Ramos (cell line): ENCODE data around the gene DYRK4.

Experiments used
- in situ Hi-C: fragments of 300-500 bp; cut with MboI; formaldehyde crosslinking; loops from one replicate; pipeline ENCODE4 v1.14.3; 2022; ENCODE audit warnings: low sequenced_read_pairs; ENCODE audit not compliant: unreplicated experiment

Gene DYRK4

DNA sequence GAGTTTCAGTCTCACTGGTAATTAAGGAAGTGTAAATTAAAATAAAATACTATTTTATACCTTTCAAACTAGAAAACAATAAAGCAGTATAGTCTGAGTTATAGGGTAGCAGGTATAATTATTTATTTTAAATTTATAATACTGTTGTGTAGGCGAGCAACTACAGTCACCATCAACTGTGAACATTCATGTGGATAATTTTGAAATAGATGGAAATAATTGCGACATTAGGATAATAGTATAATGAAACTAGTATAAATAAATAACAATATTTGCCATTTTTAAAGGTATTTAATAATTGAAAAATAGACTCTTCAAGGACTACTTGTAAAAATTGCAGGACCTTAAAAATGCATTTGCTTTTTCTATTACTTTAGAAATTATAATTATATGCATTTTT lies 3.8 kb upstream of the DYRK4 start:
- in situ Hi-C loops = no loop called here

GRCh38 chr12:4563336-4563735 lies 1.3 kb downstream of the DYRK4 start:
- in situ Hi-C loops = no loop called here

- in situ Hi-C loops = no loop called here
Observed at GRCh38 chr12:4564818-4565217, 2.8 kb downstream of the DYRK4 start.

DNA sequence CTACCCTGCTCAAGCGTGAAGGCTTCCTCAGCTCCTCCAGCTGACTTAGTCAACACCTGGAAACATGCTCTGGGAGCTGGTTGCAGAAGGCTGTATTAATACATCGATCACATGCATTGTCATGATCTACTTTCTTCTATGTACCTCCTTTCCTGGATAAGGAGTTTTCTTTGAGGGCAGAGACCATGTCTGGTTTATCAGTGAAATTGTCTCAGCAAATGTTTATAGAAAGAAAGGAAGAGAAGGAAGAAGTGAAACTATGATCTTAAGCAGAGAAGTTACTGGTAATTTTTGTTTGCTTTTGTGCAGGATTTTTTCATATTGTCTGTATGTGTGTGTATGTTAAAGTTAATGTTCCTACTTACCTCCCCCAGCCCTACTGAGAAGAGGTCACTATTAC lies 4.5 kb downstream of the DYRK4 start:
- in situ Hi-C loops = no loop called here

- in situ Hi-C loops = no loop called here
Observed at GRCh38 chr12:4567073-4567881, 5.3 kb downstream of the DYRK4 start.

- in situ Hi-C loops = no loop called here
Observed at GRCh38 chr12:4569261-4569660, 7.3 kb downstream of the DYRK4 start.

- in situ Hi-C loops = no loop called here
Observed at GRCh38 chr12:4572680-4573079, 10.7 kb downstream of the DYRK4 start.

DNA sequence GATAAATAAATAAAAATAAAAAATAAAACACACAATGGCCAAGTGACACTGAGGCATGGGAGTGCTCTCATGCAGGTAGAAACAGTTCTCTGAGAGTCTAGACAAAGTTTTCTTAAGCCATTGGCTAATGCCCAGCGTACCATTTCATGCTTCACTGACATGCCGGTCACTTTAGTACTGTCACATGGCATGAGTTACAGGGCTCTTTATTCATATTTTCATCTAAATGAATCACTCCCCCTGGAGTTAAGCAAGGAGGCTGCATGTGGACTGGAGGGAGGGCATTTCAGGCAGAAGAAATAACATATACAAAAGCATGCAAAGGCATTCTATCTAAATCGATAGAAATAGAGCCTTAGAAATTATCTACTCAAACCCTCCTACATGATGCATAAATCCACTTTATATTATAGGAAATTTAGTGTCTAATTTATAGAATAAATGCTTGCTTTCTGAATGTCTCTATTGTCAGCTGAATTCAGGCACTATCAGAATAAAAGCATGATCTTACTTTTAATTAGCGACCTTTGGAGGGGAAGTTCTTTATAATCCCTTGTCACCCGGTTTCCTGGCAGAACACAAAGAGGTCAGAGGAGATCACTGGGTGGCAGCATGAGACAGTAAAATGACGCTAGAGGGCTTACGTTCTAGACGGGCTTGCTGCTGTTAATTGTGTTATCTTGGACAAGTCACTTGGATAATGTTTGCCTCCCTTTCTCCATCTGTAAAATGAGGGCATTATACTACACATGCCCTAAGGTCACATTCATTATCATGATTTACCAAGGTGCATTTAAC lies 17.5 kb downstream of the DYRK4 start:
- in situ Hi-C loops = no loop called here

- in situ Hi-C loops = no loop called here
Observed at GRCh38 chr12:4580281-4580688, 18.3 kb downstream of the DYRK4 start.

DNA sequence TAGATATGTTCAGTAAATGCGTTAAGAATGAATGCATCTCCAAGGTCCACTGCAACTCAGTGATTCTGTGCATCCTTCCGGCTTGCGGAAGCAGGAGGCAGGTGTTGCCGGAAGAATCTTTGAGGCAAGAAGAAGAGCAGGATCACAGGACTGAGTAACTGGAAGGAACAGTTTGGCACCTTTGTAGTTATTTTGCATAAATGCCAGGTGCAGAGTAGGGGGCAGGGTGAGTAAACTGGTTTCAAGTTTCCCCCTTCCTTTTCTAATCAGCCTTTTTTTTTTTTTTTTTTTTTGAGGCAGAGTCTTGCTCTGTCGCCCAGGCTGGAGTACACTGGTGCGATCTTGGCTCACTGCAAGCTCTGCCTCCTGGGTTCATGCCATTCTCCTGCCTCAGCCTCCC lies 22.3 kb downstream of the DYRK4 start:
- in situ Hi-C loops = no loop called here

GRCh38 chr12:4584896-4585295 lies 22.9 kb downstream of the DYRK4 start:
- in situ Hi-C loops = no loop called here

- in situ Hi-C loops = no loop called here
Observed at GRCh38 chr12:4586500-4586899, 24.5 kb downstream of the DYRK4 start.

- in situ Hi-C loops = no loop called here
Observed at GRCh38 chr12:4587108-4587507, 25.1 kb downstream of the DYRK4 start.

DNA sequence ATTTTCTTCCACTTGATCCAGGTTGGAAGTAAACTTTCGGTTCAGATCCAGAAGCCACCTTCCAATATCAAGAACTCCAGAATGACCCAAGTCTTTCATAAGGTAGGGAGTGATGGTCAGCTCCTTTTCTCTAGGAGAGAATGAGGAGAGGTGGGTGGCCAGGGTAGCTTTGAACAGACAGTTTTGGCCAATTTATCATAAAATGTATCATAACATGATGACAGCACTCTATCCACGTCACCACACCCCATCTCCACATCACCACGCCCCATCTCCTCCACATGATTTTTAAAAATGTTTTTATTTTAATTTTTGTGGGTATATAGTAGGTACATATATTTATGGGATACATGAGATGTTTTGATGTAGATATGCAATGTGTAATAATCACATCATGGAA lies 26.9 kb downstream of the DYRK4 start:
- in situ Hi-C loops = no loop called here

DNA sequence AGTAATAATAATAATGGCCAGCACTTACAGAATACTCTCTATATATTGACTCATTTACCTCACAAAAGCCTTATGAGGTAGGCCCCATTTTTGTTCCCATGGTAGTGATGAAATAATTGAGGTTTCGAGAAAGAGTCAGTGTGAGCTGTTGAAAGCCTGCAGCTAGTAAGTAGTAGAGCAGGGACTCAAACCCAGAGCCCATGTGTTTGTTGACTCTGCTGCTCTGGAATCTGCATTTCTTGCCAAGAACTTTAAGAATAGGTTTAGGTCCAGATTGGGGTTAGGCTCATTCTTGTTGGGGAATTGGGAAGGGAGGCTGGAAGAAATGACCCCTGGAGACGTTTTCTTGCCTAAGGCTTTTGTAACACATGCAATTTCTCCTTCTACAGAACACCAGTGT lies 27.9 kb downstream of the DYRK4 start:
- in situ Hi-C loops = no loop called here

GRCh38 chr12:4591180-4591687 lies 29.2 kb downstream of the DYRK4 start:
- in situ Hi-C loops = no loop called here

GRCh38 chr12:4595881-4596280 lies 33.9 kb downstream of the DYRK4 start:
- in situ Hi-C loops = no loop called here

- in situ Hi-C loops = no loop called here
Observed at GRCh38 chr12:4603421-4603820, 41.4 kb downstream of the DYRK4 start.

- in situ Hi-C loops = no loop called here
Observed at GRCh38 chr12:4603946-4604345, 41.9 kb downstream of the DYRK4 start.

GRCh38 chr12:4604684-4605193 lies 42.7 kb downstream of the DYRK4 start:
- in situ Hi-C loops = no loop called here

DNA sequence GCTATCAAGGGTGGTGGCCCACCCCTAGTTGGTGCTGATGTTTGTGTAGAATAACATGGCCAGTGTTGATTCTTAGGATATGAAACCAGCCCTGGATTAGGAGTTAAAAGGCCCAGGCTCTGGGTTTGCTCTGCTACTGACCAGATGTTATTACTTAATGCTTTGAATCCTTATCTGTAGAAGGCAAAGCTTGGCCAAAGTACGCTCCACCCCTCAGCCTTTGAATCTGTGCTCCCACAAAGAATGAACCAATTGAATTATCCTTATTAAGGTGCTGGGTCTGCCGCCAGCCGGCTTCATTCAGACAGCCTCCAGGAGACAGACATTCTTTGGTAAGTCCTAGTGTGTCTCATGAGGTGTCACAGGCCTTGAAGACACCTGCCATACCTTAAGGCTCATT lies 45.0 kb downstream of the DYRK4 start:
- in situ Hi-C loops = no loop called here
